Fibroblast of peridontal ligament (primary cell): ENCODE results near the gene PACSIN2.
A peak's percentile ranks its signal among the peaks of the same experiment; 100 is the strongest.
"Not testable (repeated sequence)": the region's sequence is repeated elsewhere in the genome, so short reads cannot be mapped to it uniquely, and the experiment has no call there.

Experiments
- DNase-seq: peaks from one replicate; pipeline ENCODE4 v3.0.0-alpha.2; 2010; ENCODE audit errors: extremely low read depth

PACSIN2 gene

GRCh38 chr22:43014869-43015676 lies at the start of gene PACSIN2:
Gene PACSIN2, minus strand, starts transcription at chr22:43015149. Its CDS starts 103,069 bp downstream, at chr22:42912080.
- peak; percentile 97 for DNase-seq

GRCh38 chr22:43060183-43060582 lies 45.2 kb upstream of the PACSIN2 start:
- DNase-seq: no peak

- no peak for DNase-seq
These were observed 42.7 kb upstream of the PACSIN2 start for GRCh38 chr22:43057641-43058040.

DNA sequence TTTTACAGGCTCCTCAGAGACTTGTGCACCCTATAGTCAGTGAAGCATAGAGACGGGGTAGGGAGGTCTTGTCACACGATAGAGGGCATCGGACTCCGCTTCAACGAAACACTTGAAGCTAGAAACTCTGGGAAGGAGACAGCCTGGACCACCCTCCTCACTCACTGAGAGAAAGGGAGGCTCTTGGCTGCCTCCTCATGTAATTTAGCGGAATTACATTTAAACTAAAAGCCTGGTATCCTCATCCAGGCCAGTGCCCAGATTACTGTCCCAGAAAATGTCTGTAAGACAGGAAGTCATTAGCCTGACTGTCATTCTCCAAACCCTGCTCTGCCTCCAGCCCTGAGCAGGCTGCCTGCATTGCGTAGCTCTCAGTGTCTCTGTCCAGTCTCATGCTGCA lies 38.2 kb upstream of the PACSIN2 start:
- DNase-seq: no peak

GRCh38 chr22:43050995-43051394 lies 36.0 kb upstream of the PACSIN2 start:
- DNase-seq: no peak

DNA sequence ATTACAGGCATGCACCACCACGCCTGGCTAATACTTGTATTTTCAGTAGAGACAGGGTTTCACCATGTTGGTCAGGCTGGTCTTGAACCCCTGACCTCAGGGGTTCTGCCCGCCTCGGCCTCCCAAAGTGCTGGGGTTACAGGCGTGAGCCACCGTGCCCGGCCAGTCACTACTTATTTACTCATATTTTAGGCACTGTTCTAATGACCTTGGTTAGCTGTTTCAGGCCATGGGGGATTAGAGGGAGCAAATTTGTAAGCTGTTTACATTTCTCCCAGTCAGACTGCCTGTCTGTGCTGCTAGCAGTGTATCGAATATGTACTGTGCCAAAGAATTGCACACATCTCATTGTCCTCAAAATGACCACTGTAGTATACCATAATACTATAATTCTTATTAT lies 32.7 kb upstream of the PACSIN2 start:
- DNase-seq: no peak

DNA sequence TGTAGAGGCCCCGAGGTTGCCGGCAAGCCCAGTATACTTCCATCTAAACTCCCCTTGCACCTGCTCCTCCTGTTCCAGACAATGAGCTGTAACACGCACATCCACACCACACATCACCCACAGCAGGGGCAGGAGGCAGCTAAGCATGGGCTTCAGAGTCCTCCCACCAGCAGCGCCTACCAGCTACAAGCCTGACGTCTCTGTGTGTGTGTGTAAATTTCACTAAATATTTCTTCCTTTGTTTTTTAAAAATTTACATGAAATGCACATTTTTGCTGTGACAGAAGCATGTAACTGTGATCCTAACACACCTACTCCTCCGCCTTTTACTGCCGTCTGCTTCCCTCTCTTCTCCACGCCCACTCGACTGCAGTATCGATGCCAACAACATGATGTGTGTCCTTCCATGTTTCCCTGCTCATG lies 29.4 kb upstream of the PACSIN2 start:
- DNase-seq: no peak

DNA sequence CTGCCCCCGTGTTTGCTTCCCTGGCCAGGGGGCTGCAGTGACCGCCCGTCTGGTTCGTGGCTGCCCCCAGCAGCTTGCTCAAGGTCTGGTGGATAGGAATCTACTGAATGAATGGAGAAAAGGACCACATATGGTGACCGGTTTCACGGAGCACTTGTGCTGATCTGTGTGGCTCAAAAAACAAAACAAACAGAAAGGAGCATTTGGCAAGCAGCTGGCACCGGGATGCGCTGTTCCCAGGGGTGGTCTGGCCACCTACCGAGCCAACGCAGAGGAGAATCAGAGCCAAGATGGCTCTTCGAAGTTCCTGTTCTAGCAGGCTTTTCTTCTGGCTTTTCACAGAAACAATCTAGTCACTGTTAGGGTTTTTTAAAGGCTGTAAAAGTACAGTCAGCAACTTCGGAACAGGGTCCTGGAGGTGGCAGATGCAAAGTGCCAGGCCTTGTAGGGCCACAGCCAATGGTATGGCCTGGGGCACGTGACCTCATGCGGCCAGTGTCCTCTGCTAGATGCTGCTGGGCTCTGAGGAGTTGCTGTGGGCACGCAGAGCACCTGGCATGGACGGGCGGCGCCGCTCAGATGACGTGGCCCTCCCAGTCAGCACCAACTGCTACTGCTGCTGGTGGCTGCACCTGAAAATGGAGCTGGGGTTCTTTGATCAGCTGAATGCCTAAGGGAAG lies 27.3 kb upstream of the PACSIN2 start:
- DNase-seq: peak; percentile 30

DNA sequence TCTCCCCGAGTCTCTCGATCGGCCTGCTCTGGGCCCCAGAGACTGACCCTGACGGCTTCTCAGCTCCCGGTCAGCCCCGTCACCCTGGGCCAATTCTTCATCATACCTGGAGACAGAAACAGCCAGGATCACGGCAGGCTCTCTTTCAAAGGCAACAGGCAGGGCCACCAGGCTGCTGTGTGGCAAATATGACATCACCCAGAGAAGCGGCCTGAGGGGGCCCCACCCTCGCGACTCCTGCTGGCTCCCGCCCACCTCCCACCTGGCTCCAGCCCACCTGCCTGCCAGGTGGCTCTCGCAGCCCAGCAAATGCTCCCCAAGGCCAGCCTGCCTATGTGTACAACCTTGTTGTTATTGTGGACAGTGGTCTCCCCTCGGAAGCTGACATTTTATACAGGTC lies 24.9 kb upstream of the PACSIN2 start:
- no peak for DNase-seq

DNA sequence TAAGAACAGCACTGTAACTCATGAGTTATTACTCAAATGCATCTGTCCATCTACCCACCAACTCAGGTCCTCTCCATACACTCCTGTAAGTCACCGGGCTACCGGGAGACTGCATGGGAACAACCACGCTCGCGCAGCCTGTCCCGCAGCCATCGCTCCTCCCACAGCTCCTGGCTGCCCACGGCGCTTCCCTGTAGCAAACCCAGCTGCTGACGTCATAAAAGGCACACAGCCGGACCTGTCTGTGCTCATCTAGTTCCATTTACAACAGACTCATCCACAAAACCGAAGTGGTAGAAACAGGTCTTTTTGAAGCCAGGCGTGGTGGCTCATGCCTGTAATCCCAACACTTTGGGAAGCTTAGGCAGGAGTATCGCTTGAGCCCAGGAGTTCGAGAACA lies 23.4 kb upstream of the PACSIN2 start:
- no peak for DNase-seq

GRCh38 chr22:43036282-43036829 lies 21.4 kb upstream of the PACSIN2 start:
- peak; percentile 54 for DNase-seq

- DNase-seq: no peak
These were observed 20.3 kb upstream of the PACSIN2 start for GRCh38 chr22:43035250-43035649.

GRCh38 chr22:43031617-43032016 lies 16.7 kb upstream of the PACSIN2 start:
- DNase-seq: no peak

GRCh38 chr22:43018615-43019014 lies 3.7 kb upstream of the PACSIN2 start:
- no peak for DNase-seq

DNA sequence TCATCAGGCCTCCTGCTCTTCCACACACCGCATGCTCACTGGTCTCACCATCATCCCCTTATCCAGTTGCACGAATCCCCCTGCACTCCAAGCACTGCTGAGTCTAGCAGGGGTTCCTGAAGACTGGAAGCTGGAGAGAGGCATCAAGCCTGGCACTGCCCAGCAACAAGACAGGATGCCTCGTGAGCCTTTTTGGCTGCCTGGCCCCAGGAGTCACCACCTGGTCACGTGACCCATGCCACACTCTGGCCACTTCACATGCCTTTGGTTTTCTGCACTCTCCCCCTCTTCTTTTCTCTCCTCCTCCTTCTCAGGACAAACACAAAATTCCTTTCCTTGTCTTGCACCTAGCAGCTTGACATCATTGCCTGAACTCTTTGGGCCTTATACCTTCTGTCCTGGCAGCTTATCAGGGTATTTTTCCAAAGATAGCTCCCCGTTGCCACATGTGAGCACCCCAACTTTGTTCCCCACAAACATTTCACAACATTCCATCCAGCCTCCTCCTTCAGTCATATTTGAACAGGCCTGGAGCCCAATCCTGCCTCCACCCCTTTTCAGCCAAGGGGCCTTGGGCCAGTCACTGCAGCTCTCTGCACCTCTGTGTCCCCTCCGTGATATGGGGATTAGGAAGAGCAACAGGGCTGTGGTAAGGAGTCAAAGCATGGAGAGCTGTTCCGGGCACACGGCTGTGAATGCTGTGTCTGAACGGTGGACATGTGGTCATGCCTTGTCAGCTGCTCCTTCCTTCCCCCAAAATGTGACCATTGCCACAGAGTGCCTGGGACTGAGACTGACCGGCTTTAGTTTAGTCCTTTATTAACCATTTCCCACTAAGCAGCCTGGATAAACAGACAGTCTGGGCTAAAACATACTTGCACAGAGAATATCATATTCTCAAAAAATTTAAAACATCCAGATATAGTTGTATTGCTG lies 2.8 kb upstream of the PACSIN2 start:
- no peak for DNase-seq

- not testable (repeated sequence) for DNase-seq
These were observed 1.2 kb upstream of the PACSIN2 start for GRCh38 chr22:43016150-43016549.

- no peak for DNase-seq
These were observed 711 bp upstream of the PACSIN2 start for GRCh38 chr22:43015677-43016042.

- no peak for DNase-seq
These were observed 557 bp downstream of the PACSIN2 start for GRCh38 chr22:43014316-43014868.

DNA sequence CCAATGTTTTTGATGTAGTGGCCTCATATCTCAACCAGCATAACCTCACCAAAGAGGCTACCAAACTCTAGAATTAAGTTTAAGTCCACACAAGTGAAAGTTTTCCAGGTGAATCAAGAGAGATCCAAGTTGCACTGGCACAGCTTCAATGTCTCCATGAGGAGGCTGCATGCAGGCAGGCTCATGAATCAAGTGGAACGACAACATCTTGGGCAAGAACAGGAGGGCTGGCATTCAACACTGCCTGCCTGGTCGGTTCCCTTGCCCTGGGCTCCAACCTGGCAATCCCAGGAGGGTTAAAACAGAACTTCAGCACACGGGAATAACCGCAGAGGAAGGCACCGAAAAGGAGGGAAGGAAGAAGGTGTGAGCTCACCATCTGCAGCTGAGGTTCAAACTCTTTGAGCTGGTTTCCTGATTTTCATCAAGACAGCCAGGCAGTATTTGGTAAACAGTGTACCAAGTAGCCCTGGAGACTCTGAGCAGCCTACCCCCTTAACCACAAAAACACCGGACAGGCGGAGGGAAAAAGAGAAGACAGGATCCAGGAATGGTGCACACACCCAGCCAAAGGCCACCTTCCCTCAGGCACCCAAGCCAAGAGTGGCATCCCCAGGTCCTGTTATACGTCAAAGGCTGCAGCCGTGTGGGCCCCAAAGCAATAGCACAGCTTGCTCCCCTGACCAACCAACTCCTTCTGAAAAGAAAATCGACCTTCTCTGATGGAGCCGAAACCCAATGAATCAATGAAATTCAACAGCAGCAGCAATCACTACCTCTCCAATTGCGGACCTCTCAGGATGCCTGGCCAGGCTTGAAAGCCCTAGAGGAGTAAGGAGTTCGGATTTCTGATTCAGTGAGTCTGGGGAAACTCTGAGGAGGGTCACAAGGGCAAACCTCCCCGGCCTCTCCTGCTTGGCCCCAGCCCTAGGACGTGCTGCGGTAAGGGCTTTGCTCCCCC lies 1.3 kb downstream of the PACSIN2 start:
- DNase-seq: no peak

- no peak for DNase-seq
These were observed 2.6 kb downstream of the PACSIN2 start for GRCh38 chr22:43012390-43012789.
